CD4-positive, alpha-beta T cell treated with Interleukin-21 for 1 hour (primary cell): ENCODE measurements around the gene NEDD9.

Experiments used
- DNase-seq: peaks from one replicate; pipeline ENCODE4 v3.0.0-alpha.2; 2020

Gene NEDD9

GRCh38 chr6:11200356-11200755 lies 32.1 kb downstream of the NEDD9 start:
- DNase-seq: no peak

DNA sequence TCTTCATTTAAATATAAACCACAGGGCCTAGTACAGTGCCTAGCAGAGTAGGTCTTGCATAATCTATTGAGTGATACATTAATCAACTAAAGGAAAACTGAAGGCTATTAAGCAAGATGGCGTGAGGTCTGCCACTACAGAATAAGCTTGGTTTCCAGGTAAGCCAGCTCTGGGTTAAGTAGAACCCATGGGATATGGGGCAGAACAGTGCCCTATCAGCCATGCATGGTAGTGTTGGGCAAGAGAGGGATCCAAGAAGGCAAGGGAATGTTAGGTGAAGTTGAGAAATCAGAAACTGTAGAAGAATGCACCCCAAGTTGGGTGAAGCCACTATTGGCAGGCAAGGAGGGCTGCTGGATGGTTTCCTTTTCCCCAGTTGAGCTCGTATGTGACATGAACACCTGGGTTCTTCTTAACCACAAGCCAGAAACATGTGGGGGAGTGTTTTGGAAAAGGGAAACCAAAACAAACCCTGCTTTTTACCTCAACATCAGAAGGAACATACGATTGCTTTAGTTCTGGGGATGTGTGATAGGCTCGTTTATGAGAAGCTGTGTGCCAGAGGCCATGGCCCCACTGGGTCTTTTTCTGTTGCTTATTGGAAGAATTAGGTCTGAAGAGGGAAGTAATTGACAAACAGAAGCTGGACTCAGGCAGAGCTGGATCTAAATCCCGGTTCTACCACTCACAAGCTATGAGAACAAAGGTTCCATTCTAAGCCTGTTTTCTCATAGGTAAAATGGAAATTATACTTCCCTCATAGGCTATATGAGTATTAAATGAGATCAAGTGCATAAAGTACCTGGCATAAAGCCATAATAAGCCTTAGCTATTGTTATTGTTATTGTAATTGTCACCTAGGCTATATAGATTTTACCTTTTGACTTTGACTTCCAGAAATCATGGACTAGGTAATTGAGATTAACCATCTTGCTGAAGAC lies 33.5 kb downstream of the NEDD9 start:
- peak; percentile 66 for DNase-seq

GRCh38 chr6:11197850-11198249 lies 34.6 kb downstream of the NEDD9 start:
- no peak for DNase-seq

DNA sequence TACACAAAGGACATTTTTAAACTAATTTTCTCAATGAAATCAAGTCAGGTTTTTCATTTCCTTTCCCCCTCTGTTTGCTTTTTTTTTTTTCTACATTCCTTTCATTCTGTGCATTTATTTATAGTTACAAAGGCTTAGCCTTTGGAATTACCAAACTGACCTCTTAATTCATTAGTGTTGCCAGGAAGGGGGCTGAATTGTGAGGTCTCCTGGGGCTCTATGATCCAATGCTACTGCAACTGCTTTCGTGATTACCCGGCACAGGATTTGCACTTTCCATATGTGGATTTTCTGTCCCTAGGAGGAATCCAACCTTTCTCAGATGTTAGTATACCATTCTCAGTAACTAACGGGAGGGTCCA lies 35.3 kb downstream of the NEDD9 start:
- DNase-seq: no peak

DNA sequence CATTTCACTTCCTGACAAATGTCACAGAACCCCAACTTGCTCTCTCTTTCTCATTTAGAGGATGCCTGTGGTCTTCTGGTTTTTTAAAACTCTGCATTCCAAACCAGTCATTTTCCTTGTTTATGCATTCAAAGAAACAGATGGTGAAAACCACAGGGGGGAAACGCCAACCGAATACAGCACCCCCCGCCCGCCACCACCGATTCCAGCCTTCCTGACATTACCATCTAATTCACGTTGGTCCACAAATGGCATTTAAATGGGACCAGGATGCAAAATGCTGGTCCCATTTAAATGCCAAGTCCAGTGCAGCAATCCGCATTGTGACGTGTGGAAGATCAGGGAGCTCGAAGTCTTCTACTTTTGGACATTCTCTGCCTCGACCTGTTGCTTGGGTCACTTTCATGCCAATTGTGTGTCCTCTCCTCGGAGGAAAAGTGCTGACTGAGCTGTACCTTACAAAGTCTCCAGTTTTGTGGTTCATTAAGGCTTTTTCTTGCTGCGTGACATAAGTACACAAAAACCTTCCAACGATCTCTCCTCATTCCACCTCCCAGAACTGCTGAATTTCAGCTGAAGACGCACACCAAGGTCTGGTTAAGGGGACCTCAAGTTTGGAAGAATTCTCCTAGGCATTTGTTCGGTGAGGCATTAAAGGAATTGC lies 35.8 kb downstream of the NEDD9 start:
- DNase-seq: no peak

GRCh38 chr6:11194356-11195218 lies 37.9 kb downstream of the NEDD9 start:
- no peak for DNase-seq

DNA sequence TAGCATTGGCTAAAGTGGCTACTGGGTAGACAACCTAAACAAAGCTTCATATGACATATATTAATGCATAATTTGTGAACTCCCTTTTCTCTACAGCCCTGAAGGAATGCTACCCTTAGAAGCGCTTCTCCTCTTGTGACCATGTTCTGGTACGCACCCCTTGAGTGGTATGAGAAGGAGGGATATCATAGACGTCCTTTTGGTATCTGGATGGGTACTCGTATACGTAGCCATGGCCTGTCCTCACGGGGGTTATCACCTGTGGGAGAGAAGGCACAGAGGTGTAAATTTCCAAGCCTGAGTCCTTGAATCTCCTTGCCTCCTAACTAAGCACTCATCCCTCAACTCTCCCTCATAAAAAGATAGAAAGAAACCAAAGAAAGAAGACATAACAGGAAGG lies 39.0 kb downstream of the NEDD9 start:
- no peak for DNase-seq

GRCh38 chr6:11192167-11192566 lies 40.3 kb downstream of the NEDD9 start:
- no peak for DNase-seq

- DNase-seq: no peak
These were observed 41.7 kb downstream of the NEDD9 start for GRCh38 chr6:11190625-11191245.

DNA sequence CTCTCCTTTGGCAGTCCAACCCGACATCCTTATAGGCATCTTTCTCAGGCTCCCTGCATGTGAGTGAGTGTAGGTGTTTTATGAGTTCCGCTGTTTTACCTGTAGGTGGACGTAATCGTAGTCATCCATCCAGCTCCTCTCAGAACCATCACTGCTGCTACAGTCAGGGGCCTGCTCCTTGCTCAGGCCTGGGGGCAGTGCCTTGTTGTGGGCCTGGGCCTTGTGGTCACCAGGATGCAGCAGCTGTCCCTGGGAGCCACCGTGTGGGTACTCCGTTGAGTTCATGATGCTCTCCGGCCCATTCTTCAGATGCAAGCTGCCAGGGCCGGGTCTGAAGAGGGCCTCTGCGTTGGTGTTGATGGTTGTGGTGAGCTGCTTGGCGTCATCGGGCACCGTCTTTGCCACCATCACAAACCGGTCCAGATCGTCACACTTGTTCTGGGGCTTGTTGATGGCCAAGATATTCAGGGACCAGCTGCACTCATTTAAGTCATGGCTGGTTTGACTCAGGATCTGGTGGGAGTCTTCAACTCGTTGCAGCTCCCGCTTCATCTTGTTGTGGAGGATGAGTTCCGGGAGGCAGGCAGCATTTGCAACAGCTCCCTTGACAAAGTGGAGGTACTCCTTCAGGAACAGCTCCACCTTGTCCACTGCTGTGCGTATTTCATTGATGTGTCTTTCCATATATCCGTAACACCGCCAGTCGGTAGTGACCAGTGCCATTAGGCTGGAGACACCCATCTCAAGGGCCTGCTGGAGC lies 42.4 kb downstream of the NEDD9 start:
- no peak for DNase-seq

DNA sequence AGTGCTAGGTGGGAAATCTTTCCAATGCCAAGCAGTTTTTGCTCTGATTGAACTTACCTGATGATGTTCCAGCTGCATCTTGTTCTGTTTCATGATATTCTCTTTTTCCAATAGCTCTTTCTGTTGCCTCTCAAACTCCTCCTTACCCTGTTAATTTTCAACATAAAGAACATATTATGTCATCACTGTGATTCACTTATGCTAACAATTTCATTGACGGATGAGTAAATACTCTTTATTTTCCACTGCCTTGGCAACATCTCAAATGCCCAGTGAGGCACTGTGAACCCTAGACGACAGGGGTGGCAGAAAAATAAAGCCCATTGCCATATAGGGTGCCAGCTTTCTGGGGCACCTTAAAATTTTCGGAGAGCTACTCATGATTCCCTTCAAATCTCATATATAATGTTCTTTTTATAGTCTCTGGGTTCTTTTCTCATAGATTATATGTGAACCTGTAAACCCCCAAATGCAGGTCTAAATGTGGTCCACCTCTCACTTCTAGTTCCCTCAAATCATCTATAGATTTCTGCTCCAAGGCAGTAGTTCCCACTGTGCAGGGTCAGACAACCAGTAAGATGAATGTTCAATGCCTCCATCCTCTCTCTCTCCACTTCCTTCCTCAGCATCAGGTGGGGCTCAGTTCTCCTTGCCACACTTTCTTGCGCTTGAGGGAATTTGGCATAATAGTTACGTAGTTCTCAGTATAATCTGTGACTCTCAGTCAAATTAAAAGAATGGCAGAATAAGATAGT lies 44.1 kb downstream of the NEDD9 start:
- no peak for DNase-seq

DNA sequence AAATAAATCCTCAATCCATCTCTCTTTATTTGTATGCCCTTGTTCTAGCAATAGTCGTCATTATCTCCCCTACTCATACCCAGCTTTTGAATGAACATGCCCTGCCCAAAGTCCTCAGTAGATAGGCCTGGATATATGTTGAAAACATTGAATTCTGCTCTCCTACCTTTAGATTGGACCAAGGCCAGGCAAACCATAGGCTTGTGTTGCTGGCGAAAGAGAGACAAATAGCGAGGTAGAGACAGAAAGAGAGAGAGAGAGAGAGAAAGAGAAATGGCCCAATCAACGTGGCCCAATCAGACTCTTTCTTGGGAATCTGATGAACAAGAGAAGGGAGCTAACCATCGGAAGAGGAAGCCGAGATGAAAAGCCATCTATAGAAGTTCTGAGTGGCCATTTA lies 45.2 kb downstream of the NEDD9 start:
- no peak for DNase-seq

DNA sequence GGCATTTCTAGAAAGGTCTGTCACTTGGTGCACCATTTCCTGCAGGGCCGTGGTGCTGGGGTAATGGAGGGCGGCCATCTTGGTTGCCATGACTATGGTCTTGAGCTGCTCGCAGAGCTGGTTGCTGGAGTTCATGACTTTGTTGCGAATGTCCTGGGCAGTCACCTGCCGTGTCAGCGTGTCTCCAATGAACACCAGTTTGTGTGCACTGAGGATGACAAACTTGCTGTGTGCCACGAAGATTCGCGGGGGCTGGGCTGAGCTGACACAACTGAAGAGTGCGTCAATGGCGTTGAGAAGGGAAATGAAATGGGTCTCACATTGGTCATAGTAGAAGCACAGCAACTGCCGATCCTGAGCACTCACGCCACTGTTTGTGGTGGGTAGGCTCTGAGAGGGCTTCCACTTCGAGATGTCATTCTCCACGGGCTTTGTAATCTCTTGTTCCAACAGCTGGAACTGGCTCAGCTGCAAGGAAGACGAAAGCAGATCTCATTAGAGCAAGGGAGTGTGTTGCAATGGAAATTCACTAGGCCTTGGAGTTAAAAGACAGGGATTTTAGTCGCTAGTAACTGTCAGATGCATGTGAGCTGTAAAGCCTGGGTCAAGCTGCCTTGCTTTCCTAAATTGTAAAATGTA lies 47.1 kb downstream of the NEDD9 start:
- no peak for DNase-seq

GRCh38 chr6:11183761-11184362 lies 48.6 kb downstream of the NEDD9 start:
- no peak for DNase-seq

DNA sequence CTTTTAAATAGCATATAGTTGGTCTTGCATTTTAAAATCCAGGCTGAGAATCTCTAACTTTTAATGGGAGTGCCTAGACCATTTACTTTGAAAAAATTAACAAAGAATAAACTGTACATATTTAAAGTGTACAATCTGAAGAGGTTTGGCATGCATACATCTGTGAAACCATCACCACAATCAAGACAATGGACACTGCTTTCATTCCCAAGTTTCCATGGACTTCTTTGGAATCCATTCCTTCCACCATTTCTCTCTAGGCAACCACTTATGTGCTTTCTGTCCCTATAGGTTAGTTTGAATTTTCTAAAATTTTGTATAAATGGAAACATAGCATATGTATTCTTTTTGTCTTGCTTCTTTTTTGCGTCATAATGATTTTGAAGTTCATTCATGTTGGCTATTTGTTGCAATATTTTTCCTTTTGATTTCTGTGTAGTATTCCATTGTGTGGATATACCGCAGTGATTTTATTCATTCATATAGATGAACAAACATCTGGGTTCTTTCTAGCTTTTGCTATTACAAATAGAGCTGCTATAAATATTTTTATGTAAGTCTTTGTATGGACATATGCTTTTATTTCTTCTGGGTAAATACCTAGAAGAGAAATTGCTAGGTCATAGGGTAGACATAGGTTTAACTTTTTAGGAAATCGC lies 50.9 kb downstream of the NEDD9 start:
- no peak for DNase-seq

GRCh38 chr6:11179419-11180202 lies 52.9 kb downstream of the NEDD9 start:
- no peak for DNase-seq

- no peak for DNase-seq
These were observed 53.4 kb downstream of the NEDD9 start for GRCh38 chr6:11179088-11179418.

- DNase-seq: no peak
These were observed 55.2 kb downstream of the NEDD9 start for GRCh38 chr6:11177271-11177670.

DNA sequence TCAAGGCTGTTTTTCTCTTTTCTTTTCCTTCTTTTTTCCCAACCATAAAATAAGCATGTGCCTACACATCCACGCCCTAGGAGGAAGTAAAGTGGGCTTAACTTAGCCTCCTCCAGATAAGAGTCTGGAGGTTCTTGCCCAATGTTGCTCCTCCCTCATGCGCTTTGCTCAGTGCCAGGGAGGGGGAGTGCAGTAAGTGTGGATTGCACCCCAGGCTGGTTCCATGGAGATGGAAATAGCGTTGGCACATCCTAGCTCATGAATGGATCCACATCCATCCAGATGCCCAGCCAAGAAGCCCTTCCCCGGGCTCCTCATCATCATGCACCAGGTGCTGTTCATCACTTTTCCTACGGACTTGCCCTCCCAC lies 58.2 kb downstream of the NEDD9 start:
- no peak for DNase-seq
